GM10847 (cell line): ENCODE data around the gene SRL.
A peak's percentile ranks its signal among the peaks of the same experiment; 100 is the strongest.

ENCODE experiments used
- POLR2A ChIP-seq: IDR thresholded peaks from 2 replicates; pipeline ENCODE4 v1.6.1; 2011; ENCODE audit not compliant: insufficient read length; ENCODE audit errors: extremely low read depth

SRL gene

DNA sequence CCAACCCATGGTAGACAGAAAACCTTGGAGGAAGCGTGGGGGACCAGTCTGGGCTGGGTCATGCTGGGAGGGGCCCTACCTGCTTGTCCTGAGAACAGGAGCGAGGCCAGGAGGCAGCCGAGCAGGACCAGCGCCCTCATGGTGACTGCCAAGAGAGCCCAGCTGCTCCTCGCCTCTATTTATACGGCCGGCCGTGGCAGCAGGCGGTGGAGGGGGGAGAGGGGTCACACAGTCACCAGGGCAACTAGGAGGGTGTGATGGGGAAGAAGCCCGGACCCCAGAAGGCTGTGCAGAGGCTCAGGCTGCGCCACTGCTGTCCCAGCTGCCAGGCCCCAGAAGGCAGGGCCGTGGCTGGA lies at the start of gene SRL:
TSS of gene SRL (minus strand) at position 153 of the 356 bp plus-strand sequence. CDS start at position 140, 13 bp downstream.
- no peak for TF ChIP-seq POLR2A

DNA sequence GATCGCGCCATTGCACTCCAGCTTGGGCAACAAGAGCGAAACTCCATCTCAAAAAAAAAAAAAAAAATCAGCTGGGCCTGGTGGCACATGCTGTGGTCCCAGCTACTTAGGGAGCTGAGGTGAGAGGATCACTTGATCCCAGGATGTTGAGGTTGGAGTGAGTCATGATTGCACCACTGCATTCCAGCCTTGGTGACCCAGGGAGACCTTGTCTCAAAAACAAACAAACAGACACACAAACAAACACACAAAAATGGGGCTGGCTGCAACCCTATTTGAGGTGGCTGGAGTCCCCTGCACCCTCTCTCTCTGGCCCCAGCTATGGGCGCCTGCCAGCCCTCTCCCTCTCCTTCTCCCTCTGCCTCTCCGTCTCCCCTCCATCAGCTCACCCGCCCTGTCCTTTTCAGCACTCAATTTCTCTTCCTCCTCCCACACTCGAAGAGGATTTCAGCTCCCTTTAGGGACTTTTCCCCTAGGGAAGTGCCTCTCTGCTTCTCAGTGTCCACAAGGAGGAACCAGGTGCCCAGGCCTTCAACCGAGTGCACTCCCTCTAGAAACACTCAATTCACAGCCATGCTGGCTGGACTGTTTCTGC lies 48.5 kb upstream of the SRL start:
- no peak for TF ChIP-seq POLR2A

DNA sequence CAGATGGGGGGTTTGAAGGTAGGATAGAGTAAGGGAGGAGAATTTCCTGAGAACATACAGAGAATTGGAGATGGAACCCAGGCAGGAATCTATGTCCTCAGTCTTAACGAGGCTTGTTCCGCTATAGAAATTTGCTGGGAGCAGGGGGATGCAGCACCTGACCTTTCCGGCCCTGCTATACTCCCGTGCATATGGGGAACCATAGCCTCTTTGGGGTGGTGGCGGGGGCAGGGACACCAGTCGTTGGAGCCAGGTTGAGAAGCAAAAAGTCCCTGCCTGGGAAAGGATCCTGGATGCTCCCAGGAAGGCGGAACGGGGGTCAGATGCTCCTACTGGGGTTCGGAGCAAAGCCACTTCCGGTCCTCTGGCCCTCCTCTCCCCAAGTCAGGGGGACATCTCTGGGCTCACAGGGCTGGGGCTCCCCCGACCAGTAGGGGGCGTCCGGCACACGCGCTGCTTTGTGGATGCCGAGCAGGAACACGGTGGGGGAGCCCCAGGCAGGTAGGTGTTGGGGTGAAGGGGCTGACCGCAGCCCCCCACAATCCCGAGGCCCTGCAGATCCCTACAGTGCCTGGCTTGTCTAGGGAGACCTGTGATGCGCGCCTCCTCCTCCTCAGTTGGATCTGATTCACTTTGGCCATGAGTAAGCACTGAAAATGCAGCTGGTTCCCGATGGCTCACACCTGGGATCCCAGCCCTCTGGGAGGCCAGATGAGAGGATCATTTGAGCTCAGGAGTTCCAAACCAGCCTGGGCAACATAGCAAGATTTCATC lies 46.5 kb upstream of the SRL start:
- no peak for TF ChIP-seq POLR2A

DNA sequence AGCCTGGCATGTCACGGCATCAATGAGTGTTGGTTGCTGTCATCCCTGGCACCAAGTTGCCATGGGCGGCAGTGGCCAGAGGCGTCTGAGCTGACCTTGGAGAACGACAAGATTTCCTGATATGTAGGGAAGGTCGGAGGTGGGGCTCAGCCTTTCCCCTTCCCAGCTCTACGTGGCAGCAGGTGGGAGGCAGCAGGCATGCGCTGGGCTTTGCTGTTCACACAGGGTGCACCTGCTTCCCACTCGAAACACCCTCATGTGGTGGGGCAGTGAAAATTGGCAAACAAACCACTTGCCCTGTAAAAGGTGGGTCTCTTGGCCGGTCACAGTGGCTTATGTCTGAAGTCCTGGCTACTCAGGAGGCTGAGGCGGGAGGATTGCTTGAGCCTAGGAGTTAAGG lies 43.3 kb upstream of the SRL start:
- TF ChIP-seq POLR2A: no peak

DNA sequence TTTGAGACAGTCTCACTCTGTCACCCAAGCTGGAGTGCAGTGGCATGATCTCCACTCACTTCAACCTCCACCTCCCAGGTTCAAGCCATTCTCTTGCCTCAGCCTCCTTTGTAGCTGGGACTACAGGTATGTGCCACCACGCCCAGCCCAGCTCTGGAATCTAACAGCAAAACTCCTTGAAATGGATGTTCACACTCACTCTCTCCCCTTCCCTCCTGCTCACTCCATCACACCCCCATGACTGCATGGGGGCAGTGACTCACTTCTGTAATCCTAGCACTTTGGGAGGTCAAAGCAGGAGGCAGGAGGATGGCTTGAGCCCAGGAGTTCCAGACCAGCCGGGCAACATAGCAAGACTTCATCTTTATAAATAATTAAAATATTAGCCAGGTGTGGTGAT lies 42.1 kb upstream of the SRL start:
- TF ChIP-seq POLR2A: no peak

DNA sequence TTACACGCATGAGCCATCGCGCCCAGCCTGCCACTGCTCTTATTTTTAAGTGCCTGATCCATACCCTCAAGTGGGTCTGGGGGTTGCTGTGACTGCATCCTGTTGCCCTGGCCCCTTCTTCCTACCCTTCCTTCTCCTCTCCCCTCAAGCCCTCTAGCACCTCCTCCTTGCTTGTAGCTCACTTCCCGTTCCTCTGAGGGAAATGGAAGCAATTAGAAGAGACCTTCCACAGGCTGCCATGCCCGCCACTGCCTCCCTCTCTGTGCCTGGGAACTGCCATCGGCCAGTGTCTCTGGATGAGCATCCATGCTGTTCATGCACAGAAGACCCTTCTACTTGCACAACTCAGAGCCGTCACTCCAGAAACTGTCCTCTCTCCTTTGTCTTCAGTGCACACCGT lies 41.6 kb upstream of the SRL start:
- no peak for TF ChIP-seq POLR2A

DNA sequence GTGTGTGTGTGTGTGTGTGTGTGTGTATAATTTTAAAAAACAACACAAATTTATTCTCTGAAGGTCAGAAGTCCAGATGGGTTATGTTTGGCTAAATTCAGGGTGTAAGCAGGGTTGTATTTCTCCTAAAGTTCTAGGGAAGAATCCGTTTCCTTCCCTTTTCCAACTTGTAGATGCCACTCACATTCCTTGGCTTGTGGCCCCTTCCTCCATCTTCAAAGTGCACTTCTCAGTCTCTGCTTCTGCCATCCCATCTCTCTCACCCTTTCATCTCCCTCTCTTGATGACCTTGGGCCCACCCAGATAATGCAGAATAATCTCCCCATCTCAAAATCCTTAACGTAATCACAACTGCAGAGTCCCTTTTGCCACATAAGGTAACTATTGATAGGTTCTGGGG lies 38.7 kb upstream of the SRL start:
- no peak for TF ChIP-seq POLR2A

DNA sequence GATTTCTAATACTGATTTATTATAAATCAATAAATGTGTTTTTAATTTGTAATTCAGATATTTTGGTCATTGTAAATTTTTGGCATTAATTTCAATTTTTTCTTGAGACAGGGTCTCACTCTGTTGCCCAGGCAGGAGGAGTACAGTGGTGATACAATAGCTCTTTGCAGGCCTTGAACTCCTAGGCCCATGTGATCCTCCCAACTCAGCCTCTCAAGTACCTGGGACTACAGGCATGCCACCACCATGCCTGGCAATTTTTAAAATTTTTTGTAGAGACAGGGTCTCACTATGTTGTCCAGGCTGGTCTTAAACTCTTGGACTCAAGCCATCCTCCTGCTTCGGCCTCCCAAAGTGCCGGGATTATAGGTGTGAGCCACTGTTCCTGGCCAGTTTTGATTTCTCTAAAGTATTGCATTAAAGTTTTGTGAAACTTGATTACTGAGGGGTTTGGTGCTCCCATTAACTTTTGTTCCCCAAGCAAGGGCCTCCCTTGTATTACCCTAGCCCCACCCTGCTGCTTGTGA lies 36.2 kb upstream of the SRL start:
- no peak for TF ChIP-seq POLR2A

DNA sequence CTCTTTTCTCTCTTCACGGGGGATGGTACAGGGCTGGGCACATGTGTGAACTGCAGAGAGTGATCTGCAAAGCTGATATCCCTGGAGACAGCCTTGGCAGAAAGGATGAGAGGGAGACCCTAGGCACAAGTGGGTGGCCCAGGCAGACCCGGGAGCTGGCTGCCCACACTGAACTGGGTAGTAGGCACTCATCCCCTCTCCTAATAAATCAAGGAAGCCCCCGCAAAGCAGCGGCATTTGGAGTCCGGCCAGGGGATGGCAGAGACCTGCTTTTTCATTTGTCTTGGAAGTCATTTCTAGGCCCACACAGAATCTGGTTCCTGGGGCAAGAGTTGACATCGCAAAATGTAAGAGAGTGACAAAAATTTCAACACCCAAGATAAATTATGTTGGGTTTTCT lies 34.0 kb upstream of the SRL start:
- TF ChIP-seq POLR2A: no peak

DNA sequence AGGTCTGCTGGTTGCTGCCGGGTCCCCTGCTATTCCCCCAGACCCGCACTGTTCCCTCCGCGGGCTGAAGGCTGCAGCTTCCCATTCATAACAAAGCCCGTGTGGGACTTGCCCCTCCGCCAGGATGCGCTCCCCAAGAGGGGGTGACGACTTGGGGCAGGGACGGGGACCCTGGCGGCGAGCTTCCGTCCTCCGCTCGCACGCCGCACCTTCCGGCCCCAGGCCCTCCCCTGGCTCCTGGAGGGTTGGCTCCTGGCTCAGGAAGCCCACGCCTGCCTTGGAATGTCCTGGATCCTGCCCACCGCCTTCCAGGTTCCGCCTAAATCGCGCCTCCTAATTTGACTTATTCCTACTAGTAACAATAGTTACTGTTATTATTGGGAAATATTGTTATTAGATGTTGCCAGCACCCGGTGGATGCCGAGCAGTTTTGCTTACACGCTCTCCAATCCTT lies 32.0 kb upstream of the SRL start:
- TF ChIP-seq POLR2A: no peak

DNA sequence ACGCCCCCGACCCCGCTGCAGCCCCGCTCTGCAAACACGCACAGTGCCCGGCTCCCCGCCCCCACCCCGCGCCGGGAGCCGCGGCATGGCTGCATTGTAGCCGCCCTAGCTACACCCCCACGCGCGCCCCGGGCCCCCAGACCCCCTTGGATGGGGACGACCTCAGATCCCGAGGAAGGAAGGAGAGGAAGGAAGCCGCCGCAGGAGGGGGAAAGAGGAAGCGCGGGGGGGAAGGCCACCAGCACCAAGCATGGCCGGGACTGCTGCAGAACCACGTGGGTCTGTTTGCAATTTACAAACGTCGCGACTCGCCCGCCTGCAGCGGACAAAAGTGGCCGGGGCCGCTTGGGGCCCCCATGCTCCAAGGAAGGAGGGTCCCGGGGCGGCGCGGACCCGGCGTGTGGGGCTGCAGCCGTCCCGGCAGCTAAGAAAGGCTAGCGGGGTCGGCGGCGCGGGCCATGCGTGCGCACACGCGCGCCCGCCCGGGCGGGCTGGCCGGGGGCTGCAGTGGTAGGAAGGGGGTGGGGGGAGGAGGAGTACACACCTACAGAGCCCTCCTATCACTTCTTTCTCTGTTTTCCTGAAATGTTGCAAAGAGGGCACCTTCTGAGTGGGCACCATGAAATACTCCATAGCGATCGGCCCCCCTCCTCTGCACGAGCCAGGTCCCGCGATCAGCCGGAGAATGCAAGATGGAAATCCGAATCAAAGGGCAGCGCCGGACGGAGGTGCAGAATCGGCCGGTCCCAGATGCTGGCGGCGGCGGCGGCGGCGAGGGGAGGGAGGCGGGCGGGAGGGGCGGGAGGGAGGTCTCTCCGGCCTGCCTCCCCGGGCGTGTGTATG lies 30.5 kb upstream of the SRL start:
- no peak for TF ChIP-seq POLR2A

DNA sequence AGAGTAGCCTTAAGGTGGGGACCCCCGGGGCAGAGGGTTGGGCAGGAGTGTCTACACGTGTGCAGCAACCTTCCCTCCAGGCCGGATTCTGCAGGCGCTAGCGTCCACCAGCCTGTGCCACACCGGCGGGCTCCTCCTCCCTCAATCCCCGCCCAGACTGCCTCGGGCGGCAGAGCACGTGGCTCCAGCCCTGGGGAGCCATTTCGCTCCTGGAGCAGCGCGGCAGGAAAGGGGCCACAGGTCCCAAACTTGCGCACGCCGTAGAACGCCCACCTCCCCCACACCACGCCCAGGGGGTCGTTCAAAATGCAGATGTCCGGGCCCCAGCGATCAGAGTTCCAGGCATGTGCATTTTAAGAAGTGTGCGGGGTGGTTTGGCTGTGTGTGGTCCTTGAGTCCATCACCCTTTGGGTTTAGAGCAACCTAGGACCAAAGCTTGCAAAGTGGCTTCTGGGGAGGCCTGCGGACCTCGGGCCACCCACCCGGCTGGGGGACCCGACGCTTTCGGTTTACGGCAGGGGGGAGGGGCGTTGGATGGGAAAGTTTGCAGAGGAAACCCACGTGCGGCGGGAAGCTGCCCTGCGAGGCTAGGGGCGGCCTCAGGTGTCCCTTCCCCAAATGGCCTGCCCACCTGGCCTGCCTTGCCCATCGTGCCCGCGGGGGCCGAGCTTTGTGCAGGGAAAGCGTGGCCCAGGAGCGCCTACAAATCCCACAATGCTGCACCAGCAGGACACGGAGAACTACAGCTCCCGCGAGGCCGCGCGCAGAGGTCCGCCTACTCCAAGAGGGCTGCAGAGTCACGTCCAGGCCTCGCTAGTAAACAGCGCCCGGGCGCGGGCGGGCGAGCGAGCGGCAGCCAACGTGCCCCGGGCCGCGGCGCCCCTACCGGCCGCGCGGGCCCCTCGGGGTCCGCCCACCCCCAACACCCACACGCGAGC lies 29.6 kb upstream of the SRL start:
- TF ChIP-seq POLR2A: peak; percentile 67

DNA sequence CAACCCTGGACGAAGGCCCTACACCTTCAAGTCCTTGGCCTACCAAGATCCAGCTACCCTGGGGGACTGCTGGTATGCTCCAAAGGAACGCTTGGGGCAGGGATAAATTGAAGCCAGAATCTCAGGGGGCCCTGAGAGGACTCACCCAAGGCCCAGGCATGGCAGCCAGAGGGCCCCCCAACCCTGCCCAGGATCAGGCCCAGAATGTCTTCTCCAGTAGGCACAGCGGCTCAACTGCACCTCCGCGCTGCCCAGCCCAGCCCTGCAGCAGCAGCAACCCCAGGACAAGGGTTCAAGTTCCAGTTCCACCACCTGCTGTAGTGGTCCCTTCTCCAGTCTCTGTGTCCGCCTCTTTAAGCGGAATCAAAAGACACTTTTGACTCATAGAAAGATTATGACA lies 28.7 kb upstream of the SRL start:
- no peak for TF ChIP-seq POLR2A

DNA sequence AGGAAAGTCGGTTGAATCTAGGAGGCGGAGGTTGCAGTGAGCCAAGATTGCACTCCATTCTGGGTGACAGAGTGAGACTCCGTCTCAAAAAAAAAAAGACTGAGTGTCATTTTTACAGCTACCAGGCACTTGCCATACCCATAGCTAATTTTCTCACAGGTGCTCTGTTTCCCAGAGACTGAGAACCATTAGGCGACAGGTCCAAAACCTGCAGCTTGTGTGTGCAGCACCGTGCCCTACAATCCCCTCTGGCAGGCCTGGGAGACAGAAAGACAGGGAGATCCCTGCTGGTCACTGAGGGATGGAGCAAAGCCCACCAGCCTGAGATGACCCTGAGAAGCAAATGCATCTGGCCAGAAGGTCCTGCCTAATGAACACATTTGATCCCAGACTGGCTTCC lies 28.2 kb upstream of the SRL start:
- TF ChIP-seq POLR2A: no peak

DNA sequence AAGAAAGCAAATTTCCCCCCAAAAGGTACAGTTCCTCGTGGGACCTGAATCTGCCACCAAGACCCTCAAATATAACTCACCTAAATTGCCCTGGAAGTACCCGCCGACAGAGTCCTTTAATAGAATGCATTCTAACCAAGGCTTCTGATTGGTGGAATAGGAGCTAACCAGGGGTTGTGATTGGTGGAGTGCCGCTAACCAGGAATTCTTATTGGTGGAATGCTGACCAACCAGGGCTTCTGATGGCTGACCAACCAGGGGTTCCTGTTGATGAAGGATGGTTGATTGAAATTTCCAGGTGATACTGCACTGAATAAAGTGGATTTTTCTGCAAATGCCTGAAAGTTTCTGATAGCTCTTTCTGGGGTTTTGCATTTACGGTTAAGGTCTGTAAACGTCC lies 24.5 kb upstream of the SRL start:
- TF ChIP-seq POLR2A: no peak
